Stimulated activated CD4-positive, alpha-beta T cell treated with anti-CD3 and anti-CD28 coated beads, TNF-alpha, amount 100 ng/mL, for 4 hours (primary cell): ENCODE measurements around the gene SLC31A2.
"Not testable (repeated sequence)": the region's sequence is repeated elsewhere in the genome, so short reads cannot be mapped to it uniquely, and the experiment has no call there.

Source experiments
- DNase-seq, 3 experiments: peaks; one replicate each; pipeline ENCODE4 v3.0.0-alpha.2; 2020; ENCODE audit warnings: low read depth in 3 of 3

The SLC31A2 gene

GRCh38 chr9:113150670-113151611 lies at the start of gene SLC31A2:
Gene SLC31A2, plus strand, starts transcription at chr9:113151007. Its CDS starts 68 bp downstream, at chr9:113151075.
- peak; percentile 71 to 78 (median 75) for DNase-seq

- DNase-seq: not testable (repeated sequence)
Observed at GRCh38 chr9:113105345-113105744, 45.5 kb upstream of the SLC31A2 start.

GRCh38 chr9:113111065-113111951 lies 39.5 kb upstream of the SLC31A2 start:
- not testable (repeated sequence) for DNase-seq

- not testable (repeated sequence) for DNase-seq
Observed at GRCh38 chr9:113112706-113113510, 37.9 kb upstream of the SLC31A2 start.

GRCh38 chr9:113118829-113119228 lies 32.0 kb upstream of the SLC31A2 start:
- not testable (repeated sequence) for DNase-seq

GRCh38 chr9:113125386-113126035 lies 25.3 kb upstream of the SLC31A2 start:
- DNase-seq: no peak

- no peak for DNase-seq
Observed at GRCh38 chr9:113129466-113129865, 21.3 kb upstream of the SLC31A2 start.

- DNase-seq: no peak
Observed at GRCh38 chr9:113129884-113130283, 20.9 kb upstream of the SLC31A2 start.

GRCh38 chr9:113131689-113132151 lies 19.1 kb upstream of the SLC31A2 start:
- DNase-seq: no peak

GRCh38 chr9:113137196-113138168 lies 13.3 kb upstream of the SLC31A2 start:
- DNase-seq: no peak

GRCh38 chr9:113138760-113139159 lies 12.0 kb upstream of the SLC31A2 start:
- DNase-seq: no peak

- DNase-seq: no peak
Observed at GRCh38 chr9:113139225-113139829, 11.5 kb upstream of the SLC31A2 start.

- no peak for DNase-seq
Observed at GRCh38 chr9:113139953-113140352, 10.9 kb upstream of the SLC31A2 start.

GRCh38 chr9:113140896-113141295 lies 9.9 kb upstream of the SLC31A2 start:
- DNase-seq: not testable (repeated sequence)

- no peak for DNase-seq
Observed at GRCh38 chr9:113143432-113144227, 7.2 kb upstream of the SLC31A2 start.

GRCh38 chr9:113148372-113148705 lies 2.5 kb upstream of the SLC31A2 start:
- DNase-seq: no peak

- DNase-seq: no peak
Observed at GRCh38 chr9:113148781-113149510, 1.9 kb upstream of the SLC31A2 start.

GRCh38 chr9:113149561-113149960 lies 1.2 kb upstream of the SLC31A2 start:
- not testable (repeated sequence) for DNase-seq
